Stimulated activated naive CD8-positive, alpha-beta T cell treated with anti-CD3 and anti-CD28 coated beads, Interleukin-15, Interleukin-2, amounts not matched to agents 100 U/mL and 50 U/mL, for 24 hours (primary cell): Measurements from ENCODE around the gene GPR12.

Experiments used
- ATAC-seq: fragments of 150-1000 bp; cut with Tn5 transposase; one replicate; pipeline ENCODE4 v1.10.0; 2021
- DNase-seq: peaks from one replicate; pipeline ENCODE4 v3.0.0; 2021

GPR12 gene

GRCh38 chr13:26759907-26760831, at the start of gene GPR12:
Gene GPR12 (minus strand): TSS chr13:26760786. CDS start chr13:26759827, 959 bp downstream.
- DNase-seq (peak; percentile 4), ATAC-seq (no peak)

GRCh38 chr13:26810095-26810494, 49.5 kb upstream of the GPR12 start:
- ATAC-seq (no peak), DNase-seq (no peak)

- DNase-seq: no peak
- no peak for ATAC-seq
Measured at GRCh38 chr13:26806891-26807290, 46.3 kb upstream of the GPR12 start.

GRCh38 chr13:26787961-26788360, 27.4 kb upstream of the GPR12 start:
- no peak for DNase-seq
- ATAC-seq: no peak

- DNase-seq: no peak
- no peak for ATAC-seq
Measured at GRCh38 chr13:26786651-26787295, 26.2 kb upstream of the GPR12 start.

GRCh38 chr13:26785838-26786630, 25.4 kb upstream of the GPR12 start:
- DNase-seq (peak; percentile 60), ATAC-seq (peak; percentile 82)

- DNase-seq: peak; percentile 24
Measured at GRCh38 chr13:26784704-26785639, 24.4 kb upstream of the GPR12 start.

GRCh38 chr13:26780411-26780810, 19.8 kb upstream of the GPR12 start:
- no peak for ATAC-seq

More at GRCh38 chr13:26784704-26785639, 24.4 kb upstream of the GPR12 start:
- ATAC-seq: no peak

GRCh38 chr13:26779321-26779720, 18.7 kb upstream of the GPR12 start:
- ATAC-seq: no peak
- no peak for DNase-seq

More at GRCh38 chr13:26780411-26780810, 19.8 kb upstream of the GPR12 start:
- DNase-seq: no peak

- DNase-seq (no peak), ATAC-seq (no peak)
Measured at GRCh38 chr13:26772531-26772930, 11.9 kb upstream of the GPR12 start.

- DNase-seq (no peak), ATAC-seq (no peak)
Measured at GRCh38 chr13:26771796-26772195, 11.2 kb upstream of the GPR12 start.

- ATAC-seq (no peak), DNase-seq (no peak)
Measured at GRCh38 chr13:26762745-26763345, 2.3 kb upstream of the GPR12 start.

- ATAC-seq (no peak), DNase-seq (no peak)
Measured at GRCh38 chr13:26760832-26761582, 421 bp upstream of the GPR12 start.

GRCh38 chr13:26759249-26759906, 1.2 kb downstream of the GPR12 start:
- no peak for ATAC-seq
- no peak for DNase-seq

GRCh38 chr13:26758496-26759157, 2.0 kb downstream of the GPR12 start:
- no peak for DNase-seq
- ATAC-seq: no peak

- ATAC-seq (no peak), DNase-seq (no peak)
Measured at GRCh38 chr13:26756961-26757360, 3.6 kb downstream of the GPR12 start.

GRCh38 chr13:26752671-26753070, 7.9 kb downstream of the GPR12 start:
- DNase-seq (no peak), ATAC-seq (no peak)

GRCh38 chr13:26749905-26750304, 10.7 kb downstream of the GPR12 start:
- DNase-seq (no peak), ATAC-seq (no peak)

GRCh38 chr13:26749285-26749684, 11.3 kb downstream of the GPR12 start:
- ATAC-seq: no peak
- no peak for DNase-seq
